NB4 (cell line): ENCODE measurements around the gene SEL1L.

Experiments used
- DNase-seq: peaks from one replicate; pipeline ENCODE4 v3.0.0; 2010; ENCODE audit warnings: low read depth
- H3K4me3 ChIP-seq: one replicate; pipeline ENCODE4 v1.5.1; 2011; ENCODE audit warnings: mild to moderate bottlenecking, low read depth, low read length, moderate library complexity
- MYC ChIP-seq: IDR thresholded peaks from 2 replicates; pipeline ENCODE4 v1.6.1; 2011; ENCODE audit warnings: low read depth, low read length
- POLR2A ChIP-seq: IDR thresholded peaks from 2 replicates; pipeline ENCODE4 v1.6.1; 2011; ENCODE audit warnings: mild to moderate bottlenecking; ENCODE audit not compliant: insufficient read length; ENCODE audit errors: extremely low read depth
- TF ChIP-seq, protein P1 (sequence below): IDR thresholded peaks from 2 replicates; pipeline ENCODE4 v1.6.1; 2011; ENCODE audit warnings: low read depth, low read length
- TF ChIP-seq, protein P2 (sequence below): IDR thresholded peaks from one replicate; pipeline ENCODE4 v1.5.1; 2012; ENCODE audit warnings: low read depth, low read length

The SEL1L gene

DNA sequence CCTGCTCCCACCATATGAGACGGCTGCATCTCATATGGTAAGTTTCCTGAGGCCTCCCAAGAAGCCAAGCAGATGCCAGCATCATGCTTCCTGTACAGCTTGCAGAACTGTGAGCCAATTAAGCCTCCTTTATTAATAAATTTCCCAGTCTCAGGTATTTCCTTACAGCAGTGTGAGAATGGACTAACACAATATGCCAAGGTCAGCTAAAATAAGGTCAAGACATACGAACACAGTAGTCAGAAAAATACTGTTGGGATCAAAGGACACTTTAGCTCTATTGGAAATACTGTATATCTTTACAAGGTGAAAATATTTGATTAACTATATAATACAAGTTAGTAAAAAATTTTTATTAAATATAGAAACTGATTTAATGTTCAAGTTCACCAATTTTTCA, 28.8 kb downstream of the SEL1L start:
- TF ChIP-seq, protein P1, sequence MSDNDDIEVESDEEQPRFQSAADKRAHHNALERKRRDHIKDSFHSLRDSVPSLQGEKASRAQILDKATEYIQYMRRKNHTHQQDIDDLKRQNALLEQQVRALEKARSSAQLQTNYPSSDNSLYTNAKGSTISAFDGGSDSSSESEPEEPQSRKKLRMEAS: no peak
- TF ChIP-seq MYC (no peak), POLR2A (no peak)
- TF ChIP-seq, protein P2, sequence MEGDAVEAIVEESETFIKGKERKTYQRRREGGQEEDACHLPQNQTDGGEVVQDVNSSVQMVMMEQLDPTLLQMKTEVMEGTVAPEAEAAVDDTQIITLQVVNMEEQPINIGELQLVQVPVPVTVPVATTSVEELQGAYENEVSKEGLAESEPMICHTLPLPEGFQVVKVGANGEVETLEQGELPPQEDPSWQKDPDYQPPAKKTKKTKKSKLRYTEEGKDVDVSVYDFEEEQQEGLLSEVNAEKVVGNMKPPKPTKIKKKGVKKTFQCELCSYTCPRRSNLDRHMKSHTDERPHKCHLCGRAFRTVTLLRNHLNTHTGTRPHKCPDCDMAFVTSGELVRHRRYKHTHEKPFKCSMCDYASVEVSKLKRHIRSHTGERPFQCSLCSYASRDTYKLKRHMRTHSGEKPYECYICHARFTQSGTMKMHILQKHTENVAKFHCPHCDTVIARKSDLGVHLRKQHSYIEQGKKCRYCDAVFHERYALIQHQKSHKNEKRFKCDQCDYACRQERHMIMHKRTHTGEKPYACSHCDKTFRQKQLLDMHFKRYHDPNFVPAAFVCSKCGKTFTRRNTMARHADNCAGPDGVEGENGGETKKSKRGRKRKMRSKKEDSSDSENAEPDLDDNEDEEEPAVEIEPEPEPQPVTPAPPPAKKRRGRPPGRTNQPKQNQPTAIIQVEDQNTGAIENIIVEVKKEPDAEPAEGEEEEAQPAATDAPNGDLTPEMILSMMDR: no peak
- DNase-seq: no peak
- no peak overlapping the region for H3K4me3 ChIP-seq

DNA sequence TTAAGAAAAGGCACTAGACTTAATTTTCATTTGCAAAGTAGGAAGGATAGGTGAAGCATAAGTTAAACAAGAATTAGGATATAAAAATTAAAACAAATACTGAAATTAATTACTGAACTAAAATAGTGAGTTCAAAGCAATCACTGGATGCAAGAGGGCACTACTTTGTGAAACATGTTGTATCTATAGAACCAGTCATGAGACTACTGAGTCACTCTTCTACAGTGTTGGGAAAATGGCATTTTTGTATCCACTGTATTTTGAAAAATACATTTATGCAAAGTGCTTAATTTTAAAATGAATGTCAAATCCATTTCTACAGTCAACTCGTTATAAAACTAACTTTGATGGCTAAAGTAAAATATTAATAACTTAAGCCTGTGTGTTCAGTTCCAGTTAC, 47.9 kb downstream of the SEL1L start:
- H3K4me3 ChIP-seq: no peak overlapping the region
- no peak for TF ChIP-seq MYC
- DNase-seq: no peak

DNA sequence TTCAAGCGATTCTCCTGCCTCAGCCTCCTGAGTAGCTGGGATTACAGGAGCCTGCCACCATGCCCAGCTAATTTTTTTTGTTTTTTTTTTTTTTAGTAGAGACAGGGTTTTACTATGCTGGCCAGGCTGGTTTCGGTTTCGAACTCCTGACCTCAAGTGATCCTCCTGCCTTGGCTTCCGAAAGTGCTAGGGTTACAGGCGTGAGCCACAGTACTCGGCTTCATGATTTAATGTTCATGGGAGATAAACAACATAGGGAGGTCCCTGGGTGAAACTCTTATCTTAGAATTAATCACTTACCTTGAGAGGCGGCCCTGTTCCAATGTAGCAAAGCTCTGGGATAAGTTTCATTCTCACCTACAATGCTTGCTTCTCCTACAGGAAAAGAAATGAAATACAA, 48.3 kb downstream of the SEL1L start:
- H3K4me3 ChIP-seq: no peak overlapping the region
- no peak for TF ChIP-seq POLR2A
- TF ChIP-seq, protein P1: no peak
- TF ChIP-seq MYC: no peak
- TF ChIP-seq, protein P2: no peak
- no peak for DNase-seq

DNA sequence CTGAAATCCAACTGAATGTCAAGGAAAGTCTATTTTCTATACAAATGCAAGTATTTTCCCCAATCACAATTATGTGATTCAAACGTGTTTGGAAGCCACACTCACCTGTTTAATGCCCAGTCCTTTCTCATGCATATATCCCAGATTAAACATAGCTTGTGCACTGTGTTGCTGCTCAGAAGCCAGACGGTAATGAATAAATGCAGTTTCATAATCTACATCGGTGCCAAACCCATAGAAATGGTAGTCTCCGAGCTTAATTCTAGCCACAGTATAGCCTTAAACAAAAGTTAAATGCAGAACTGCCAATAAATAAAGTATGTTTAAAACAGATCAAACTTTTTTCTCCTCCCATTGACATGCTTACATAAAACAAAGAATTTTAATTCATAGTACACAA, 49.5 kb downstream of the SEL1L start:
- no peak for DNase-seq
- H3K4me3 ChIP-seq: no peak overlapping the region
- no peak for TF ChIP-seq MYC

DNA sequence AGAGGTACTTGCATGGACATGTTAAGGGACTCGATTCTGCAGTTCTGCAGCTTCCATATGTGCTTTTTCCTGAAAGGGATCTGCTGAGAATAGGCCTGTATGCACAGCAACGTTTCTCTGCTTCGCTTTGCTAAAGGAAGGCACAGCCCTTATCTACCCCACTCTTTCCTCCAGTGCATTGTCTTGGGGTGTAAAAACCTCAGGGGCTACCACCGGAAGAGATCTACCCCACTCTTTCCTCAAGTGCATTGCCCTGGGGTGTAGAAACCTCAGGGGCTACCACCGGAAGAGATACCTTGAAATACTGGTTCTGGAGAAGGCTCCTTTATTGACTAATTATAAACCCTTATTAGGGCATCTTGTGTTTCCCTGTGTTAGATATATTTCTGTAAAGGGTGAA, 52.9 kb downstream of the SEL1L start:
- no peak overlapping the region for H3K4me3 ChIP-seq
- DNase-seq: no peak
- TF ChIP-seq, protein P2: no peak
- TF ChIP-seq, protein P1: no peak
- TF ChIP-seq MYC (no peak), POLR2A (no peak)

DNA sequence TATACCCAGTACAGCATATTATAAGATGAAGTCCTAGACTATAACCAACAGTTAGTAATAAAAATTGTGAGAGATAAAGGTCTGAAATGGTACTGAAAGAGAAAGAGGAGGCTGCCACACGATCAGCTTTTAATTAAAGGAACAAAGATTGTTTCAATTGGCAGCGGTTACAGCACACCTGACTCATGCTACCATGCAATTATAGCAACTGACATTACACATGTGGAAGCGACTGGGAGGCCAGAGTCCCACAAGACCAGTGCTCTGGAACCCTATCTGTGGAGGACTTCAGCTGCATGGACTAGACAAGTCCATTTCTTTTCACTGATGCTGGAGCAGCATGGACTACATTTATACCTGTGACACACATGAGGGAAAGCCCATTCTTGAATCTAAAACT, 55.2 kb downstream of the SEL1L start:
- DNase-seq: no peak
- H3K4me3 ChIP-seq: no peak overlapping the region
- TF ChIP-seq, protein P1: no peak
- no peak for TF ChIP-seq MYC
- TF ChIP-seq, protein P2: no peak
- TF ChIP-seq POLR2A: no peak

DNA sequence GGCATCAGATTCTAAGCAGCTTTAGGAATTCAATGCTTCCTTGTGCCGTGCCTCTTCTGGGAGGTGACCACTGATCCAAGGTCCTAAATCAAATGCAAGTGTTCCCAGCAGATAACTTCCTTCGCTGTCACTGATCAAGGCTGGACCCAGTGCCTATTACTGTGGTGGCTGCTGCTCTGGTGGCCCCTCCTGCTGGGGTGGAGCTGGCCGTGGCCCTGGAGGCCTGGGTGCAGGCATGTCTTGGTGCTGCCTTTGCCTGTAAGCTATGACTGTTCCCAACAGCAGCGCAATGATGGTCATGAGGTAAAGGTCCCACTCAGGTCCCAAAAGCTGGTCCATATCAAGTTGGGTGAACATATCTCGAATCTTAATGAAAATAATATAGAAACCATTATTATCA, 56.8 kb downstream of the SEL1L start:
- TF ChIP-seq, protein P2: no peak
- TF ChIP-seq, protein P1: no peak
- TF ChIP-seq MYC (no peak), POLR2A (no peak)
- H3K4me3 ChIP-seq: no peak overlapping the region
- DNase-seq: no peak
